ENCODE results near the gene AKR1C4.

The AKR1C4 gene

DNA sequence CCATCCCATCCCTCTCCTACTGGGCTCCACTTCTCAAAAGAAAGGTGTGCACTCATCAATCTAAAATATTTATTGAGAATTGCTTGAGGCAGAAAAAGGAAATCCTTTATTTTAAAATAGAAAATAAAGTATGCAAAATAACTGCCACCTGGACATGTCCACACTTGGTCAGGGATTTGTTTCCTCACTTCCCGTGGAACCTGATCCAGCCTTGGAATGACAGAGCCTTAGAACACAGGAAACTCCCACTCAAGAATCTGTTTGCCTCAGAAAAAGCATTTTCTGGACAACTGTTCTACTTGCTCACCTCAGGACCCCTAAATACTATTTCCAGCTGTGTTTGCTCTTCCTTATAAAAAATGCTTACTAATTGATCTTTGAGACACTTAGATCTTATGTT is 40.7 kb upstream of the AKR1C4 start:
- TF ChIP-seq, protein P1, sequence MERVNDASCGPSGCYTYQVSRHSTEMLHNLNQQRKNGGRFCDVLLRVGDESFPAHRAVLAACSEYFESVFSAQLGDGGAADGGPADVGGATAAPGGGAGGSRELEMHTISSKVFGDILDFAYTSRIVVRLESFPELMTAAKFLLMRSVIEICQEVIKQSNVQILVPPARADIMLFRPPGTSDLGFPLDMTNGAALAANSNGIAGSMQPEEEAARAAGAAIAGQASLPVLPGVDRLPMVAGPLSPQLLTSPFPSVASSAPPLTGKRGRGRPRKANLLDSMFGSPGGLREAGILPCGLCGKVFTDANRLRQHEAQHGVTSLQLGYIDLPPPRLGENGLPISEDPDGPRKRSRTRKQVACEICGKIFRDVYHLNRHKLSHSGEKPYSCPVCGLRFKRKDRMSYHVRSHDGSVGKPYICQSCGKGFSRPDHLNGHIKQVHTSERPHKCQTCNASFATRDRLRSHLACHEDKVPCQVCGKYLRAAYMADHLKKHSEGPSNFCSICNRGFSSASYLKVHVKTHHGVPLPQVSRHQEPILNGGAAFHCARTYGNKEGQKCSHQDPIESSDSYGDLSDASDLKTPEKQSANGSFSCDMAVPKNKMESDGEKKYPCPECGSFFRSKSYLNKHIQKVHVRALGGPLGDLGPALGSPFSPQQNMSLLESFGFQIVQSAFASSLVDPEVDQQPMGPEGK (CRISPR knock-in tag; IDR thresholded peaks at IDR 0.05; ENCODE audit: borderline replicate concordance), result no peak
- TF ChIP-seq ZFP3 (CRISPR knock-in tag; IDR thresholded peaks at IDR 0.05), result no peak
- TF ChIP-seq RARB (CRISPR knock-in tag; IDR thresholded peaks at IDR 0.05), result no peak
- TF ChIP-seq ARNTL (CRISPR knock-in tag; IDR thresholded peaks at IDR 0.05; ENCODE audit: borderline replicate concordance, low read depth), result no peak
- TF ChIP-seq TCF4 (CRISPR knock-in tag; IDR thresholded peaks at IDR 0.05; ENCODE audit: borderline replicate concordance), result no peak
- no peak for TF ChIP-seq ZNF8 (CRISPR knock-in tag; IDR thresholded peaks at IDR 0.05)
- no peak for TF ChIP-seq ESRRG (CRISPR knock-in tag; IDR thresholded peaks at IDR 0.05)
- no peak for TF ChIP-seq ISL1 (CRISPR knock-in tag; IDR thresholded peaks at IDR 0.05)
- TF ChIP-seq, protein P2, sequence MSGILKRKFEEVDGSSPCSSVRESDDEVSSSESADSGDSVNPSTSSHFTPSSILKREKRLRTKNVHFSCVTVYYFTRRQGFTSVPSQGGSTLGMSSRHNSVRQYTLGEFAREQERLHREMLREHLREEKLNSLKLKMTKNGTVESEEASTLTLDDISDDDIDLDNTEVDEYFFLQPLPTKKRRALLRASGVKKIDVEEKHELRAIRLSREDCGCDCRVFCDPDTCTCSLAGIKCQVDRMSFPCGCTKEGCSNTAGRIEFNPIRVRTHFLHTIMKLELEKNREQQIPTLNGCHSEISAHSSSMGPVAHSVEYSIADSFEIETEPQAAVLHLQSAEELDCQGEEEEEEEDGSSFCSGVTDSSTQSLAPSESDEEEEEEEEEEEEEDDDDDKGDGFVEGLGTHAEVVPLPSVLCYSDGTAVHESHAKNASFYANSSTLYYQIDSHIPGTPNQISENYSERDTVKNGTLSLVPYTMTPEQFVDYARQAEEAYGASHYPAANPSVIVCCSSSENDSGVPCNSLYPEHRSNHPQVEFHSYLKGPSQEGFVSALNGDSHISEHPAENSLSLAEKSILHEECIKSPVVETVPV (CRISPR knock-in tag; IDR thresholded peaks at IDR 0.05), result no peak
- no peak for TF ChIP-seq ZC3H10 (CRISPR knock-in tag; IDR thresholded peaks at IDR 0.05)
- TF ChIP-seq BACH2 (CRISPR knock-in tag; IDR thresholded peaks at IDR 0.05; ENCODE audit: borderline replicate concordance), result no peak
- TF ChIP-seq TOX (CRISPR knock-in tag; IDR thresholded peaks at IDR 0.05; ENCODE audit: borderline replicate concordance), result no peak
- TF ChIP-seq PPARA (CRISPR knock-in tag; IDR thresholded peaks at IDR 0.05; ENCODE audit: borderline replicate concordance), result no peak
- no peak for TF ChIP-seq ZFP30 (CRISPR knock-in tag; IDR thresholded peaks at IDR 0.05)
- no peak for TF ChIP-seq CSDC2 (CRISPR knock-in tag; IDR thresholded peaks at IDR 0.05)
- no peak for ATAC-seq

DNA sequence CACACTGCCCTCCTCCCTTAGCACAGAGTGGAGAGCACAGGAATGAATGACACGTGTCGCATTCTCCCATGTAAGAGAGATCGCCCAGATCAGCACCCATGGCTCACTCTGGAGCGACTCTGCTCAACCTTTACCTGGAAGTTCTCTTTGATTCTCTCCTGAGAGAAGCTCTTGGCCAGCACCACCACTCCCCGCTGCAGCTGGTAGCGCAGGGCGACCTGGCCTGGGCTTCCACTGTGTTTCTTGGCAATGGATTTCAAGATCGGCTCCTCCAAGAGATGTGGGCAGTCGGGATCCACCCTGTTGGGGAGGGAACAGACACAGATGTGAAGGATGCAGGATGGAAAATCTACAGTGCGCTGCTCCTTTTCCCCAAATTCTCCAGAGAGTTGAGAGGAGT is 39.1 kb upstream of the AKR1C4 start:
- no peak for TF ChIP-seq SNAI2 (CRISPR knock-in tag; IDR thresholded peaks at IDR 0.05)
- TF ChIP-seq OSR1 (CRISPR knock-in tag; IDR thresholded peaks at IDR 0.05), result no peak
- TF ChIP-seq, protein P1 (CRISPR knock-in tag; IDR thresholded peaks at IDR 0.05; ENCODE audit: borderline replicate concordance), result no peak
- ATAC-seq, result no peak

DNA sequence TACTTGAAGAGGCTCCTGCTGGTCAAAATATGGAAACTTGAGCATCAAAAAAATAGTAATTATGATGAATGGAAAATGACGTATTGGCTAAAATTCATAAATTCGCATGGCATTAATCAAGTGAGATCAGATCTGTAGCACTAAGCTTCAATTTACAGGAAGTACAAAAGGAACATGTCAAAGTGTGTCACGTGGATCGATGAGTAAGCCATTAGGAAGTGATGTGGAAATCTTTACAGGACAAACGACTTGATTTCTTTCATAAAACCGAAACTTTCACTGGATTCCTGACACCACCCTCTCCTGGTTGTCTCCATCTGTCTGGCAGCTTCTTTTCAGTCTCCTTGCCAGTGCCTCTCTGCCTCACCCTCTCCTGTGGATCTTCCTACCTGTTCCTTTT is 37.5 kb upstream of the AKR1C4 start:
- ATAC-seq, result no peak
- no peak for TF ChIP-seq GLIS3 (CRISPR knock-in tag; IDR thresholded peaks at IDR 0.05)
- no peak for TF ChIP-seq CSDC2 (CRISPR knock-in tag; IDR thresholded peaks at IDR 0.05)

DNA sequence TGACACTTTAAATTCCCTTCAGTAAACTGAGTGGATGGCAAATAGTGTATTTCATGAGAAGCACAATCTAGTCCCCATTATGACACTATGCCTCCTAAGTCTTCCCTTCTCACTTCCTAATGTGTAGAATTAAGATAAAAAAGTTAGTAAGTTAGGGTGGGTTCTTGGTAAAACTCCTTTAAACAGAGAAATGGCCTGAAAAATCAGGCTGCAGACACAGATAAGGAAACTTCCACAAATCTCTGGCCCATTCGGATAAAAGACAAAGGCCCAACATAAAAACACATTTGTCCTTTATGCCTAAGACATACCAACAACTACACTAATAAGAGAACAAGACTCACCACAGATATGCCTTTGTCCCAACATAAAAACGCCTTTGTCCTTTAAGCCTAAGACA is 33.1 kb upstream of the AKR1C4 start:
- TF ChIP-seq ZNF565 (CRISPR knock-in tag; conservative IDR thresholded peaks at IDR 0.05; ENCODE audit: low read depth) (no peak), BACH2 (CRISPR knock-in tag; IDR thresholded peaks at IDR 0.05; ENCODE audit: borderline replicate concordance) (no peak), RARB (CRISPR knock-in tag; IDR thresholded peaks at IDR 0.05) (no peak), ZFP3 (CRISPR knock-in tag; IDR thresholded peaks at IDR 0.05) (no peak), TCF4 (CRISPR knock-in tag; IDR thresholded peaks at IDR 0.05; ENCODE audit: borderline replicate concordance) (no peak), ZNF70 (CRISPR knock-in tag; IDR thresholded peaks at IDR 0.05) (no peak), ISL1 (CRISPR knock-in tag; IDR thresholded peaks at IDR 0.05) (no peak), ZC3H10 (CRISPR knock-in tag; IDR thresholded peaks at IDR 0.05) (no peak), ZNF8 (CRISPR knock-in tag; IDR thresholded peaks at IDR 0.05) (no peak), CSDC2 (CRISPR knock-in tag; IDR thresholded peaks at IDR 0.05) (no peak), ESRRG (CRISPR knock-in tag; IDR thresholded peaks at IDR 0.05) (no peak), ARNTL (CRISPR knock-in tag; IDR thresholded peaks at IDR 0.05; ENCODE audit: borderline replicate concordance, low read depth) (no peak), OSR1 (CRISPR knock-in tag; IDR thresholded peaks at IDR 0.05) (no peak)
- TF ChIP-seq, protein P1 (CRISPR knock-in tag; IDR thresholded peaks at IDR 0.05; ENCODE audit: borderline replicate concordance), result no peak
- TF ChIP-seq, protein P3, sequence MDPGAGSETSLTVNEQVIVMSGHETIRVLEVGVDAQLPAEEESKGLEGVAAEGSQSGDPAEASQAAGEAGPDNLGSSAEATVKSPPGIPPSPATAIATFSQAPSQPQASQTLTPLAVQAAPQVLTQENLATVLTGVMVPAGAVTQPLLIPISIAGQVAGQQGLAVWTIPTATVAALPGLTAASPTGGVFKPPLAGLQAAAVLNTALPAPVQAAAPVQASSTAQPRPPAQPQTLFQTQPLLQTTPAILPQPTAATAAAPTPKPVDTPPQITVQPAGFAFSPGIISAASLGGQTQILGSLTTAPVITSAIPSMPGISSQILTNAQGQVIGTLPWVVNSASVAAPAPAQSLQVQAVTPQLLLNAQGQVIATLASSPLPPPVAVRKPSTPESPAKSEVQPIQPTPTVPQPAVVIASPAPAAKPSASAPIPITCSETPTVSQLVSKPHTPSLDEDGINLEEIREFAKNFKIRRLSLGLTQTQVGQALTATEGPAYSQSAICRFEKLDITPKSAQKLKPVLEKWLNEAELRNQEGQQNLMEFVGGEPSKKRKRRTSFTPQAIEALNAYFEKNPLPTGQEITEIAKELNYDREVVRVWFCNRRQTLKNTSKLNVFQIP (CRISPR knock-in tag; IDR thresholded peaks at IDR 0.05; ENCODE audit: borderline replicate concordance, low read depth), result no peak
- TF ChIP-seq, protein P4, sequence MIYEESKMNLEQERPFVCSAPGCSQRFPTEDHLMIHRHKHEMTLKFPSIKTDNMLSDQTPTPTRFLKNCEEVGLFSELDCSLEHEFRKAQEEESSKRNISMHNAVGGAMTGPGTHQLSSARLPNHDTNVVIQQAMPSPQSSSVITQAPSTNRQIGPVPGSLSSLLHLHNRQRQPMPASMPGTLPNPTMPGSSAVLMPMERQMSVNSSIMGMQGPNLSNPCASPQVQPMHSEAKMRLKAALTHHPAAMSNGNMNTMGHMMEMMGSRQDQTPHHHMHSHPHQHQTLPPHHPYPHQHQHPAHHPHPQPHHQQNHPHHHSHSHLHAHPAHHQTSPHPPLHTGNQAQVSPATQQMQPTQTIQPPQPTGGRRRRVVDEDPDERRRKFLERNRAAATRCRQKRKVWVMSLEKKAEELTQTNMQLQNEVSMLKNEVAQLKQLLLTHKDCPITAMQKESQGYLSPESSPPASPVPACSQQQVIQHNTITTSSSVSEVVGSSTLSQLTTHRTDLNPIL (CRISPR knock-in tag; IDR thresholded peaks at IDR 0.05; ENCODE audit: low read depth), result no peak

More for the DNA sequence above, 33.1 kb upstream of the AKR1C4 start:
- ATAC-seq, result no peak

All from SK-N-SH treated with all-trans-retinoic acid at 6 μM for 48 hours (cell line).